ENCODE results near the gene TBX3.

The TBX3 gene

GRCh38 chr12:114636723-114637480 lies 47.1 kb downstream of the TBX3 start:
- Histone ChIP-seq H3K9me3 (ENCODE audit: low read length) (no peaks in the 10 kb centered on the region), H3K36me3 (ENCODE audit: insufficient read depth, low read length) (no peaks in the 10 kb centered on the region), H3K27me3 (ENCODE audit: insufficient read depth, low read length) (no peaks in the 10 kb centered on the region), H3K4me3 (ENCODE audit: low read length) (no peak overlapping the region), H3K4me1 (ENCODE audit: insufficient read depth, low read length) (no peaks in the 10 kb centered on the region), H2AFZ (ENCODE audit: low read depth, low read length) (no peak overlapping the region)

GRCh38 chr12:114631242-114631641 lies 52.7 kb downstream of the TBX3 start:
- Histone ChIP-seq H3K27me3 (ENCODE audit: insufficient read depth, low read length) (no peaks in the 10 kb centered on the region), H3K9me3 (ENCODE audit: low read length) (no peaks in the 10 kb centered on the region), H3K4me1 (ENCODE audit: insufficient read depth, low read length) (no peaks in the 10 kb centered on the region), H3K36me3 (ENCODE audit: insufficient read depth, low read length) (no peaks in the 10 kb centered on the region), H3K4me3 (ENCODE audit: low read length) (no peak overlapping the region), H2AFZ (ENCODE audit: low read depth, low read length) (no peak overlapping the region)

- no peaks in the 10 kb centered on the region for H3K4me1 ChIP-seq (ENCODE audit: insufficient read depth, low read length)
- no peak overlapping the region for H3K4me3 ChIP-seq (ENCODE audit: low read length)
- no peaks in the 10 kb centered on the region for H3K27me3 ChIP-seq (ENCODE audit: insufficient read depth, low read length)
Measured at GRCh38 chr12:114628199-114628598, 55.8 kb downstream of the TBX3 start.

GRCh38 chr12:114627393-114627792 lies 56.6 kb downstream of the TBX3 start:
- Histone ChIP-seq H3K4me3 (ENCODE audit: low read length) (no peak overlapping the region), H3K4me1 (ENCODE audit: insufficient read depth, low read length) (no peaks in the 10 kb centered on the region), H2AFZ (ENCODE audit: low read depth, low read length) (no peak overlapping the region), H3K9me3 (ENCODE audit: low read length) (no peaks in the 10 kb centered on the region), H3K27me3 (ENCODE audit: insufficient read depth, low read length) (no peaks in the 10 kb centered on the region), H3K36me3 (ENCODE audit: insufficient read depth, low read length) (no peaks in the 10 kb centered on the region)

More at GRCh38 chr12:114628199-114628598, 55.8 kb downstream of the TBX3 start:
- H3K9me3 ChIP-seq (ENCODE audit: low read length) = no peaks in the 10 kb centered on the region
- H3K36me3 ChIP-seq (ENCODE audit: insufficient read depth, low read length) = no peaks in the 10 kb centered on the region
- no peak overlapping the region for H2AFZ ChIP-seq (ENCODE audit: low read depth, low read length)

- no peaks in the 10 kb centered on the region for H3K9me3 ChIP-seq (ENCODE audit: low read length)
- no peaks in the 10 kb centered on the region for H3K27me3 ChIP-seq (ENCODE audit: insufficient read depth, low read length)
- H3K36me3 ChIP-seq (ENCODE audit: insufficient read depth, low read length) = no peaks in the 10 kb centered on the region
- no peaks in the 10 kb centered on the region for H3K4me1 ChIP-seq (ENCODE audit: insufficient read depth, low read length)
- H3K4me3 ChIP-seq (ENCODE audit: low read length) = no peak overlapping the region
- no peak overlapping the region for H2AFZ ChIP-seq (ENCODE audit: low read depth, low read length)
Measured at GRCh38 chr12:114625294-114625851, 58.6 kb downstream of the TBX3 start.

GRCh38 chr12:114623737-114624136 lies 60.2 kb downstream of the TBX3 start:
- Histone ChIP-seq H3K27me3 (ENCODE audit: insufficient read depth, low read length) (no peaks in the 10 kb centered on the region), H3K36me3 (ENCODE audit: insufficient read depth, low read length) (no peaks in the 10 kb centered on the region), H3K4me1 (ENCODE audit: insufficient read depth, low read length) (no peaks in the 10 kb centered on the region), H3K4me3 (ENCODE audit: low read length) (no peak overlapping the region), H2AFZ (ENCODE audit: low read depth, low read length) (no peak overlapping the region), H3K9me3 (ENCODE audit: low read length) (no peaks in the 10 kb centered on the region)
